Neural crest cell (in vitro differentiated cells): ENCODE data around the gene ZHX3. TPM values are rescaled to one million over a fixed set of nuclear protein-coding genes. Genes with fewer than 3 reads are reported as not detected.

Source experiments
- DNase-seq: peaks from one replicate; pipeline ENCODE4 v3.0.0; 2021; ENCODE audit warnings: low read depth, mixed read lengths, low spot score
- H3K27ac Mint-ChIP-seq: one replicate; pipeline ENCODE4 v1.8.0; 2021; ENCODE audit warnings: mild to moderate bottlenecking, mixed read lengths; ENCODE audit not compliant: unreplicated experiment
- H3K27me3 Mint-ChIP-seq: 2 replicates; pipeline ENCODE4 v1.8.0; 2021; ENCODE audit warnings: low read depth, mild to moderate bottlenecking, mixed read lengths
- H3K36me3 Mint-ChIP-seq: 2 replicates; pipeline ENCODE4 v1.8.0; 2021; ENCODE audit warnings: low read depth, mild to moderate bottlenecking, mixed read lengths
- H3K4me1 Mint-ChIP-seq: 2 replicates; pipeline ENCODE4 v1.8.0; 2021; ENCODE audit warnings: mixed read lengths
- H3K4me3 Mint-ChIP-seq: one replicate; pipeline ENCODE4 v1.8.0; 2021; ENCODE audit warnings: mild to moderate bottlenecking, mixed read lengths
- H3K9me3 Mint-ChIP-seq: 2 replicates; pipeline ENCODE4 v1.8.0; 2021; ENCODE audit warnings: mixed read lengths
- total RNA-seq: library from RNA; stranded (reverse); gene quantifications from 2 replicates; pipeline ENCODE4 v1.2.1, GENCODE V29; 2021
- TF ChIP-seq, protein P1 (sequence below): fragments of 200-600 bp; sonication (generic); conservative IDR thresholded peaks from 2 replicates; pipeline ENCODE4 v1.5.0; 2021; ENCODE audit warnings: antibody characterized with exemption, mild to moderate bottlenecking

The ZHX3 gene
- total RNA-seq, 1 donor from 2014 or later = 13.0 TPM

DNA sequence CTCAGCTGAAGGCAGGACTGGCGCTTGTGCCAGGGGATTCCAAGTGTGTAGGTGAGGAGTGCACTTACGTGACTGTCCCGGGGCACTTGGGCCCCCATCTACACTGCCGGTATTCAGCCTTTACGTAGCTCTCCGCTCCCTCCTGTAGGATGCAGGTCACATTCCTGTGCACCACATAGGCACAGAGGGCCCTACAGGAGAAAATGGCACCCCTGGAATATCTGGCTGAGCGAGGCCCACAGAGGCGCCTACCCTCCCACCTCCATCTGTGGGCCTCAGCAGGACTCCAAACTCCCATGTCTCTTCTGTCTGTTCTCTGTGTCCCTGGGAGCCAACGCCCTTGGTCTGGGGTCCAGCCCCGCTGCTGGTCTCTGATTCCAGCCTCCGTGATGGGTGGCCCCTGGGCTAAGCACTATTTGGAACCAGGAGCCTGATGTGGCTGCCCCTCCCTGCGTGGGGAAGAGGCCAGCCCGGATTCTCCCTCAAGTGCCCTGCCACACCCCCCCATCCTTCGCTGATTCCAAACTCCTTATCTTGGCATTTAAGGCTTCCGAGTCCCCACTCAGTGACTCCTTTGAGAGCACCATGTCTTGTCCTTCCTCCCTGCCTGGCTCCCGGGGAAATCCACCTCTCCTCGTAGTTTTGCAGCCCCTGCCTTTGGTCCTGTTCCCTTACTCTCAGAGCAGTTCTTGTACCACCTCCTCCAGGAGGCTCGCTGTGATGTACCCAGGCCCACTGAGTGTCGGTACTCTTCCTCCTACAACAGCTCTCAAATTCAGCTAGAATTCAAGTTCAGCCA is 47.6 kb upstream of the ZHX3 start:
- no peak for DNase-seq
- Mint-ChIP-seq H3K9me3 (no peaks in the 10 kb centered on the region), H3K36me3 (no peaks in the 10 kb centered on the region), H3K4me1 (peaks cover 6% of the 10 kb centered on the region), H3K27ac (no peak overlapping the region), H3K27me3 (peaks cover 35% of the 10 kb centered on the region), H3K4me3 (peak overlapping the region; percentile 58)
- TF ChIP-seq, protein P1, sequence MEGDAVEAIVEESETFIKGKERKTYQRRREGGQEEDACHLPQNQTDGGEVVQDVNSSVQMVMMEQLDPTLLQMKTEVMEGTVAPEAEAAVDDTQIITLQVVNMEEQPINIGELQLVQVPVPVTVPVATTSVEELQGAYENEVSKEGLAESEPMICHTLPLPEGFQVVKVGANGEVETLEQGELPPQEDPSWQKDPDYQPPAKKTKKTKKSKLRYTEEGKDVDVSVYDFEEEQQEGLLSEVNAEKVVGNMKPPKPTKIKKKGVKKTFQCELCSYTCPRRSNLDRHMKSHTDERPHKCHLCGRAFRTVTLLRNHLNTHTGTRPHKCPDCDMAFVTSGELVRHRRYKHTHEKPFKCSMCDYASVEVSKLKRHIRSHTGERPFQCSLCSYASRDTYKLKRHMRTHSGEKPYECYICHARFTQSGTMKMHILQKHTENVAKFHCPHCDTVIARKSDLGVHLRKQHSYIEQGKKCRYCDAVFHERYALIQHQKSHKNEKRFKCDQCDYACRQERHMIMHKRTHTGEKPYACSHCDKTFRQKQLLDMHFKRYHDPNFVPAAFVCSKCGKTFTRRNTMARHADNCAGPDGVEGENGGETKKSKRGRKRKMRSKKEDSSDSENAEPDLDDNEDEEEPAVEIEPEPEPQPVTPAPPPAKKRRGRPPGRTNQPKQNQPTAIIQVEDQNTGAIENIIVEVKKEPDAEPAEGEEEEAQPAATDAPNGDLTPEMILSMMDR = no peak

DNA sequence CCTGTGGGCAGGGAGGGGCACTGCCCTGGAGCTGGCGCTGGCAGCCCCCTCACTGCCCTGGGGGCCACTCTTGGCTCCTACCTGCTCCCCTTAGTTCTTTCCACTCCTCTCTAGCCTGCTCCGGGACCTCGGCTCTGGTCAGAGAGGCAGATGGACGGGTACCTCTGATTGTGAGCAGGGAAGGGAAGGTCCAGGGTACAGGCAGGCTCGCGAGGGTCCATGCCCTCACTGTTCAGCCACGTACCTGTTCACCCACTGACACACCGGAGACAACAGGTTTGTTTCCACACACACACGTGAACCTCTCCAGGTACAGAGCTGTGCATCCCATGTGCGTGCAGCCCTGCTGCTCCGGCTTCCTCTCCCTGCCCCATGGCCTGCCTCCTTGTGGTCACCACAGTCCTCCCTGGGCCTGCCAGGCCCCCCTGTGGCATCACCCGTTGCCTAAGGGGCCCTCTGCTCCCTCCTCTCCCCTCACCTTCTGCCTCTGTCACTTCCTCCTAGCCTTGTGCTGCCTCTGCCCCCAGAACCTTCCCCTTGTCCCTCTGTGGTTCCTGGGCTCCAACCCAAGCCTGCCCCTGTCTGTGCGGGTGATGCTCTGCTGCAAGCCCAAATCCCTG is 46.8 kb upstream of the ZHX3 start:
- TF ChIP-seq, protein P1 = no peak
- Mint-ChIP-seq H3K9me3 (no peaks in the 10 kb centered on the region), H3K27me3 (peaks cover 33% of the 10 kb centered on the region), H3K4me1 (peaks cover 6% of the 10 kb centered on the region), H3K27ac (no peak overlapping the region), H3K4me3 (no peak overlapping the region), H3K36me3 (no peaks in the 10 kb centered on the region)
- DNase-seq = no peak

DNA sequence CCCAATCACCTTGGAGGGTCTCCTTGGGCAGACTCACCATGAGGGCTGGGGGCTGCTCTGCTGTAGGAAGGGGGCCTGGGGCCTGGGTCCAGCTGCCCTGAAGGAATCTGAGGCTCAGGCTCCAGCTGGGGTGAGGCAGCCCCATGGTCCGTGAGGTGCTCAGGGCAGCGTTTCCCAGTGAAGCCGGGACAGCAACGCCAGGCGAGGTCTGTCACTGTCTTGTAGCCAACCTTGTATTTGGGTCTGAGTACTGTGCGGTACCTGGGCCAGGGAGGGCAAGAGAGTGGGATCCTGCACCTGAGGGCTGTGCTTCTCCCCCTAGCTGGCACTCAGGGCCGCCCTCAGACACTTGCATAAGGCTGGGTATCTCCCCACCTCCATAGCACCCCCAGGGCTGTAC is 46.1 kb upstream of the ZHX3 start:
- Mint-ChIP-seq H3K9me3 (no peaks in the 10 kb centered on the region), H3K4me1 (peaks cover 6% of the 10 kb centered on the region), H3K4me3 (no peak overlapping the region), H3K27me3 (peaks cover 28% of the 10 kb centered on the region), H3K36me3 (no peaks in the 10 kb centered on the region), H3K27ac (no peak overlapping the region)
- TF ChIP-seq, protein P1 = no peak
- no peak for DNase-seq

DNA sequence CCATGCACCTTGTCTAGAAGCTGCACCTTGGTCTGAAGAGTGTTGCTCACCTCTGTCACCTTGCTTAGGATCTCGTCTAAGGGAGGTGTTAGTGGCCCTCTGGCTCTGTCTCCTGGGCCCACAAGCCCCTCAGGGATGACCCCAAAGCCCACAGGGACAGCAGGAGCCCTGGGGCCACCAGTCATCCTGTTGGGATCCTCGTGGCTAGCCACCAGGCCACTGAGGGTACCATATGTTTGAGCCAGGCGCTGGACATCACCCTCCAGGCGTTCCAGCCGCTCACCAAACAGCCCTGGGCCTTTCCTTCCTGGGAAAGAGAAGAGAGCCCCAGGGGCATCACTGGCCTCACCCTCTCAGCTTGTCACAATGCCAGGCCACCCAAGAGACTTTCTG is 45.2 kb upstream of the ZHX3 start:
- TF ChIP-seq, protein P1 = no peak
- H3K27ac Mint-ChIP-seq = no peak overlapping the region
- H3K4me1 Mint-ChIP-seq = peaks cover 6% of the 10 kb centered on the region
- peaks cover 23% of the 10 kb centered on the region for H3K27me3 Mint-ChIP-seq
- no peaks in the 10 kb centered on the region for H3K9me3 Mint-ChIP-seq
- H3K4me3 Mint-ChIP-seq = no peak overlapping the region
- no peaks in the 10 kb centered on the region for H3K36me3 Mint-ChIP-seq
- DNase-seq = no peak

DNA sequence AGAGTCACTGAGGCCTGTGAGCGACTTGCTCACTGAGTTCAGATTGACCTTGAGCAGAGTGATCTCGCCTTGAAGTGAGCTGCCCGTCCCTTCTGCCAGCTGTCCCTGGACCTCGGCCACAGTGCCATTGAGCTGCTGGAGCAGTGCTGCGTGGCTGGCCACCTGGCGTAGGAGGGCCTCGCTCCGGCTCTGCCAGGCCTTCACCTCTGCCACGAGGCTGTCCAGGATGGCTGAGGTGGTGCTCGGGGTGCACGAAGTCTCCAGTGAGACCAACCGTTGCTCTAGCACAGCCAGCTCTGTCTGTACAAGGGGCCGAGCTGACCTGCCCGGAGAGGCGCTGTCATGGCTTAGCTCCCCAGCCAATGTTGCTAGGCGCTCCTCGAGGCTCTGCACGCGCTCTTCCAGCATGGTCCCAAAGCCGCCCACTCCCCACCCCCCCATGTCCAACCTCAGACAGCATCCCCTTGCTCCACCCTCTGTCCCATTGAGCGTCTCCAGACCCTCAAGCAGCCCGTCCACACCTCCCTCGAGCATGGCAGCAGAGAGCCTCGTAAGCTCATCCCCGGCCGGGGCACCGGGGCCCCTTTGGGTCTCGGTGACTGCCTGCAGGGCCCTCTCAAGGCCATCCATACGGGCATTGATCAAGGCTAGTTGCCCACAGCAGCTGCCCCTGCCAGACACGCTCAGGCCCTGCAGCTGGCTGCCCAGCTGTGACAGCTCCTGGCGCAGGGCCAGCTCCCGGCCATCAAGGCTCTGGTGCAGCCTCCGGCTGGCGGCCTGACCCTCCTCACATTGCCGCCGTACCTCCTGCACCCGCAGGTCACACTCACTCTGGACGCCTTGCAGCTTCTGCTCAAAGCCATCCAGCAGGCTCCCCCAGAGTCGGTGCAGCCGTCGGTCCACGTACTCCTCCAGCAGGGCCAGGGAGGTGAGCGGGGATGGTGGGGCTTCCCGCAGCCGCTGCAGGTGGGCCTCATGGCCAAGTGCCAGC is 44.5 kb upstream of the ZHX3 start:
- TF ChIP-seq, protein P1 = no peak
- Mint-ChIP-seq H3K9me3 (no peaks in the 10 kb centered on the region), H3K36me3 (no peaks in the 10 kb centered on the region), H3K4me1 (peaks cover 2% of the 10 kb centered on the region), H3K4me3 (no peak overlapping the region), H3K27ac (no peak overlapping the region), H3K27me3 (peaks cover 16% of the 10 kb centered on the region)
- DNase-seq = no peak
